Sciatic nerve (tissue), 2 donors: ENCODE measurements around the gene LRRC4B. TPM values are rescaled to one million over a fixed set of nuclear protein-coding genes. Genes with fewer than 3 reads are reported as not detected.

Source experiments
- ATAC-seq: fragments of 200-7000 bp; cut with Tn5 transposase; one replicate; pipeline ENCODE4 v1.9.1; 2020; ENCODE audit warnings: mild to moderate bottlenecking, moderate library complexity
- DNase-seq: peaks from one replicate; pipeline ENCODE4 v3.0.0-alpha.2; 2020; ENCODE audit warnings: low spot score
- intact Hi-C: fragments of 100-400 bp; cut with DNase I; formaldehyde crosslinking; loops from one replicate; pipeline ENCODE4 v1.14.2; 2022
- total RNA-seq: library from RNA; stranded (reverse); fragmentation: NEBNext Ultra II Directional; extraction: Animal tissue kit (Norgen Biotek cat#: 25700); gene quantifications from one replicate; pipeline ENCODE4 v1.2.1, GENCODE V29; 2021
- donor health status: DM: no; HTN: no; CAD: no.
- donor health status: DM: no; HTN: no; CAD: no.

LRRC4B gene
- total RNA-seq, 1 donor from 2014 or later, result 3.5 TPM

DNA sequence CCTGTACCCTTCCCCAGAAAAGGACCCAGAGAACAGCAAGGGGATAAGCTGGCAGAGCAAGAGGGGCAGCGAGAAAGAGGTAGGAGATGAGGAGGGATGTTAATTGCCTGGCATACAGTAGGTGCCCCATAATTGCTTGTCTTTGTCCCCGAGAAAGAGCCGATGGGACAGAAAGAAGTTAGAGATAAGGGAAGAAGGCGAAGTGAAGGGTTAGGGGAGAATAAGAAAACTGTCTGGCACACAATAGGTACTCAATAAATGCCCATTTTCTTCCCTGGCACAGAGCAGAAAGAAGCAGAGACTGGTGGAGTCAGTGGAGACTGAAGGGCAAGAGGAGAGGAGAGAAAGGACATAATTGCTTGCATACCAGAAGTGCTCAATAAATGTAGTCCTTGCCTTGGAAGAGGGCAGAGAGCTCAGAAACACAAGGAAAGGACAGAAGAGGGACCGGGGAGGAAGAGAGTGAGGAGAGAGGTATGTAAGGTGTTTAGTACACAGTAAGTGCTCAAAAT is 73.2 kb downstream of the LRRC4B start:
- DNase-seq (no peak), ATAC-seq (no peak)
- intact Hi-C loops, result no loop called here

DNA sequence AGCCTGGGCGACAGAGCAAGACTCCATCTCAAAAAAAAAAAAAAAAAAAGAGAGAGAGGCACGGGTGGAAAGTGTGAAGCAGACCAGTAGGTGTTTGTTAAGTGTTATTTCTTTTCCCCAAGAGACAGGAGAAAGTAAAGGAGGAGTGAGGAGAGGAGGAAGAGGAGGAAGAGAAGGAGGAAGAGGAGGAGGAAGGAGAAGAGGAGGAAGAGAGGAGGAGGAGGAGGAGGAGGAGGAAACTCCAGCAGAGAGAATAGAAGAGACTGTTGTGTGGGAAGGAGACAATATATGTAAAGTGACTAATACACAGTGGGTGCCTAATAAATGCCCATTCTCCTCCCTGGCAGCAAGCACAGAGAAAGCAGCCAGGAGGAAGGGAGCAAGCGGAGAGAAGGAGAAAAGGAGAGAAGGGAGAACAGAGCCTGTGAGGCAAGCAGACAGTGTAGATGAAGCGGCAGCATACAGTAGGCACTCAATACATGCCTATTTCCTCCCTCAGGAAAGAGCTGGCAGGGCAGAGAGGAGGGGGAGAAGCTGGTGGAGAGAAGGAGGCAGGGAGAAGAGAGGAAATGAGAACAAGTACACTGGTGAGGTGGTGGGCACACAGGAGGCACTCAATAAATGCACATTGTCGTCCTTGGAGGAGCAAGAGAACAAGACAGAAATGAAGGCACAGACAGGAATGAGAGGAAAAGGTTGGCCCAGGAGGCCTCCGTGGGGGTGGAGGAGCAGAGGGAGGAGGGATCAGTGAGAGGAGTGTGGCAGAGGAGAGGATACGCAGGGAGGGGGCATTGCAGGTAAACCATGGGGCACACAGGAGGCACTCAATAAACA is 73.8 kb downstream of the LRRC4B start:
- no peak for DNase-seq
- ATAC-seq, result no peak
- intact Hi-C loops, result no loop called here

DNA sequence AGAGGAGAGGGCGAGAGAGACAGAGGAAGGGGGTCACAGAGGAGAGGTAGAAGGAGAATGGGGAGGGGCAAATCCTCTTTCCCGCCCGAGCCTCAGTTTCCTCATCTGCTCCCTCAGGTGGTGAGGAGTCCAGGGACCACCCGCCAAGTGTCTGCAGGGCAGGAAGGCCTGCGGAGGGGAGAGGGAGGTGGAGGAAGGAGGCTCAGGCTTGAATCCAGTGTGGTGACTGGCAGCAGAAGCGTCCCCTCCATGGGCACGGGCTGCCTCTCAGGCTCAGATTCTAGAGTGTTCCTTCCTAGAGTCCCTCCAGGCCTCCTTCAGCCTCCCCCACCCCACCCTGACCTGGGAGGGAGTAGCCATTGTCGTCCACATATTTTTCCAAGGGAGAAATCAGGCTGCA is 75.1 kb downstream of the LRRC4B start:
- no peak for DNase-seq
- intact Hi-C loops, result no loop called here
- ATAC-seq, result no peak

DNA sequence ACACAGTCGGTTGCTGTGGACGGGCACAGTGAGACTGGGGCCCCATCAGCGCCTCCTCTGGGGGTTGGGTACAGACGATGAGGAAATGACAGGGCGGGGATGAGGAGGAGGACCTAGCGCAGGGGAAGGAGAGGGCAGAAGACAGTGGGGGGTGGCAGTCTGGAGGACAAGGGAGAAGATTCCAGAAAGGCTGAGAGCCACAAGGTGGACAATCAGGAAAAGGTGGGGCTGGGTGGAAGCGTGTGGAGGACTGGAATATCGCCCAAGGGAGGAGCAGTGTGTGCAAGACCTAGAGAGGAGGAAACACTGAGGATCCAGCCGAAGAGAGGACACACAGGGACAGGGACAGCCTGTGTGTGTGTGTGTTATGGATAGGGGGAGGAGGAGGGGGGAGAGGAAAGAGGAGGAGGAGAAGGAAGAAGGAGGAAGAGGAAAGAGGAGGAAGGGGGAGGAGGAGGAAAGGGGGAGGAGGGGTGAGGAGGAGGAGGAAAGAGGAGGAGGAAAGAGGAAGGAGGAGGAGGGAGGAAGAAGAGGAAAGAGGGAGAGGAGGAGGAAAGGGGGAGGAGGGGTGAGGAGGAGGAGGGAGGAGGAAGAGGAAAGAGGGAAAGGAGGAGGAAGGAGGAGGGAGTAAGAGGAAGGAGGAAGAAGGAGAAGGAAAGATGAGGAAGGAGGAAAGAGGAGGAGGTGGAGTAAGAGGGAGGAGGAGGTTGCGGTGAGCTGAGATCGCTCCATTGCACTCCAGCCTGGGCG is 75.8 kb downstream of the LRRC4B start:
- intact Hi-C loops, result no loop called here
- no peak for ATAC-seq
- DNase-seq, result no peak

DNA sequence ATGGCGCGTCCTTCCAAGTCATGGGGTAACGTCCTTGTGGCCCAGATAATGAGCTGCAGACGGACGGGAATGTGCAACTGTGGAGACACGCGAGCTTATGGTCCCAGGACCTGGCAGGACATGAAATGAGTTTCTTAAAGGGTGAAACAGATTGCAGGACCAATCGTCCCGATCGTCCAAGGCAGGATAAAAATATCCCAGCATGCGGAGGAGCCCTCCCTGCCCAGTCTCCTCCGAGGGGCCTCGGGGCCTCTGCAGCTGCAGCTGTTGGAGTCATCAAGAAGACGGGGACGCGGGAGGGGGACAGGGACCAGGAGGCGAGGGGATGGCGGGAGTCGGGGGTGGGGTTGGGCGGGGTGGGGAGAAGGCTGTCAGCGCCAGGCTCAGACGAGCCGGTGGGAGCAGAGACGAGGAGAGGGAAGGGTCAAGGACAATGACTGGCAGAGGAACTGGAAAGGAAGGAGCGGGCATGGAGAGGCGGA is 77.2 kb downstream of the LRRC4B start:
- no peak for ATAC-seq
- no peak for DNase-seq
- intact Hi-C loops, result no loop called here

DNA sequence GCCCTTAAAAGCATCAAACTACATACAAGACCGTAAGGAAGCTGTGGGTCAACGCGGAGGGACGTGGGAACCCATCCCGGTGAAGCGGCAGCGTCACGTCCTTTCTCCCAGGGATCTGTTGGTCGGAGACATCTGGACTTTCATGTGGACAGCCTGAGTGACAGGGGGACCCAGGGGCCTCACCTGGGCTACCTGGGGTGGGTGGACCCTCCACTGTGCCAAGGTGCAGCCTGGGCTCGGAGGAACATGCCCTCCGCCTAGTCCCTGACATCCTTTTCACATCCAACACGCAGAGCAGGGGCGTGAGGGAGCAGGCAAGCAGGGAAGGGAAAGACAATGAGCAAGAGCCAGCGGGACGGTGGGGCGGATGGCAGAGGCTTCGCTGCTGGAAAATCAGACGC is 77.8 kb downstream of the LRRC4B start:
- no peak for ATAC-seq
- no peak for DNase-seq

DNA sequence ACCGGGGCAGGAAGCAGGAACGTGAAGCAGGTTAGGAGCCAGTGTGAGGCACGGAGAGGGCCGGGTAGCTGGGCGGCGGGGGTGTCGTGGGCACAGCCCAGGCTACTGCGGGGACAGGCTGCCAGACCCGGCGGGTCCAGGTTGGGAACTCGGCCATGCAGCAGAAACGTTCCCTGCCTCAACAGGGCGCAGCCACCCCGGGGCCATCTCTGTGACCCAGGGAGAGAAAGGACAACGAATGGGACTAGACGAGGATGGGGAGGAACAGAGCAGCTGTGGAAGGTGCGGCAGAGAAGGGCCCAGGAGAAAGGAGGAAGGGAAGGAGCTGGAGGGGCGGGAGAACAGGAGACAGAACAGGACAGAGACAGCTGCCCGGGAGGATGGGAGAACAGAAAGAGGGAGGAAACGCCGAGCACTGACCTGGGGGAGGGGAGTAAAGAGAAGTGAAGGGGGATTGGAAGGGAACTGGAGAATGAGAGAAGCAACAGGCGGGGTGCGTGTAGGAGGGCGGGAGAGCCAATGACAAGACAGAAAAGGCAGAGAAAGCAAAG is 78.7 kb downstream of the LRRC4B start:
- no peak for DNase-seq
- no peak for ATAC-seq
- intact Hi-C loops, result no loop called here

More for the DNA sequence above, 77.8 kb downstream of the LRRC4B start:
- intact Hi-C loops, result no loop called here

DNA sequence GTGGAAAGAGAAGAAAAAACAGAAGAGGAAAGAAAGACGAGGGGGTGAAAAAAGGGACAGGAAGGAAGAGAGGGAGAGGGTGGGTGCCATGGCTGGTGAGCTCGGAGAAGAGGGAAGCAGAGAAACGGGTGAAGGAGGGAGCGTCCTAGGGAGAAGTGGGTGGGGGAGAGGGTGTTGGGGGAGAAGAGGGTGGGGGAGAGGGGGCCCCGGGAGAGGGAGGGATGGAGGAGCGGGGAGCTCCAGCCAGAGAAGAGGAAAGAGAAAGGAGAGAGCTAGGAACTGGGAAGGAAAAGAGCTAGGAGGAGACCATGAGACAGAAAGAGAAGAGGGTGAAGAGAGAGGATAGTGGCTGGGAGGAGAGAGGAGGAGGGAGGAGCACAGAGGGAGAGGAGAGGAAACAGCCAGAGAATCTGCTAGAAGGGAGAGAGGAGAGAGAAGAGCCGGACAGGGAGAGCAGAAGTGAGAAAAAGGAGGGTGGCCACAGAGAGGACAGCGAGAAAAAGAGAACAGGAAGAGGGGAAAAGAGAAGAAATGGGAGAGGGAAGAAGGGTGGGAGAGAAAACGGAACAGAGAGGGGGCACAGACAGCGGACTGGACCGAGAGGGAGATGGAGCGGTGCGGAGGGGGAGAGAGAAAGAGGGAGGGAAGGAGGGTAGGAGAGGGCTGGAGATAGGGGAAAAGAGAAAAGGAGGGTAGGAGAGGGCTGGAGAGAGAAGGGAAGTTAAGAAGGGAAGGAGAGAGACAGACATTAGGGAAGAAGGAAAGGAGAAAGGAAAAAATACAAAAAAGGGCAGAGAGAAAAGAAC is 79.6 kb downstream of the LRRC4B start:
- DNase-seq, result no peak
- ATAC-seq, result no peak
- intact Hi-C loops, result no loop called here

DNA sequence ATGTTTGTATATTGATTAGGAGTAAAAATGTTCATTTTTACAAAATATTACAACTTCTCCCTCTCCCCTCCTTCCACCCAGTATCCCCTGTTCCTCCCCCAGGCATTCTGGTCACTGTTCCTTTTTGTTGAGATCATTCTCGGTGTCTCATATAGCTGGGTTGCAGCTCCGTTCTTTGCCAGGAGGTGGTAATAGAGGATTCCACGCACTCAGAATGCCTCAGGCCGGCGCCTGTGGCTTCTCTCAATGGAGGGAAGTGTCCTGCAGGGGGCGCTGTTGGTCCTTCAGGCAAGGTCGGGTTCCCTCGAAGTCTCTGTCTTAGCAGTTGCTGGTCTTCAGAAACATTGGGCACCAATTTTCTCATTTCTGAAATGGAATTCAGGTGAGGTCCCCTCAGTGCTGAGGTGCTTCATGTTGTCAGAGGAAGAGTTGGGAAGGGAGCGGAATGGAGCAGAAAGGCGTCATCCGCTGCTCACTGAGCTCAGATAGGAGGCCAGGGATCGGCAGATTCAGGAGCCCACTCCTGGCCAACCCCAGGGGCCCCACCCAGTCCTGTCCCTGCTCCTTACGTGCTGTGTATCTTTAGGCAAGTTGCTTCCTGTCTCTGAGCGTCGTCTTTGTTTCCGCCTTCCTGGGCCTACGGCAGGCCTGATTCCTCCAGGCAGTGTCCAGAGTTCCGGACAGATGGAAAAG is 81.3 kb downstream of the LRRC4B start:
- ATAC-seq (no peak), DNase-seq (no peak)
- intact Hi-C loops, result no loop called here

DNA sequence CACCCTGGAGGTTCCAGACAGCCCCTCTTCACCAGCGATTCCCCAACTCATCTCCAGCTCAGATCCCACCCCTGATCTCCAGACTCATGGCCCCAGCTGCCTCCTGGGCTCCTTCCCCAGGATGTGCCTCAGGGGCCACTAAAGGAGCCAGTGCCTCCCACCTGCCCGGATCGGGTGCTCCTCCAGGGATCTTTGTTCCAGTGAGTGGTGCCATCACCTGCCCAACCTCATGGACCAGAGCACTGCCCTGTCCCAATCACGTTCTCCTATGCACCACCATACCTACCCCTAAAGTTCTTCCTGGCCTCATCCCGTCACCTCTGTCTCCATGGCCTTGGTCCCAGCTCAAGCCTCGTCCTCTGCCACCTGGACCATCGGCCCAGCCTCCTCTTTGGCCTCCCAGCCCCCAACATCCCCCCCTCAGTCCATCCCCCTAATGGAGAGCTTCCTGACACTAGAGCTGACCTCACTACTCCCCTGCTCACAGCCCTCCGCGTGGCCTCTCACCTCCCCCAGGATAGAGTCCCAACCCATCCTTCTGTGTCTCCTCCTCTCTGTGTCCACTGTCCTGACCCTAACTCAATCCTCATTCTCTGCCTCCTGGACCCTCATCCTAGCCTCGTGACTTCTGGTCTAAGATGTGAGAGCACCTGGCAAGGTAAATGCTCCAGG is 82.8 kb downstream of the LRRC4B start:
- ATAC-seq (no peak), DNase-seq (no peak)
- intact Hi-C loops, result no loop called here

DNA sequence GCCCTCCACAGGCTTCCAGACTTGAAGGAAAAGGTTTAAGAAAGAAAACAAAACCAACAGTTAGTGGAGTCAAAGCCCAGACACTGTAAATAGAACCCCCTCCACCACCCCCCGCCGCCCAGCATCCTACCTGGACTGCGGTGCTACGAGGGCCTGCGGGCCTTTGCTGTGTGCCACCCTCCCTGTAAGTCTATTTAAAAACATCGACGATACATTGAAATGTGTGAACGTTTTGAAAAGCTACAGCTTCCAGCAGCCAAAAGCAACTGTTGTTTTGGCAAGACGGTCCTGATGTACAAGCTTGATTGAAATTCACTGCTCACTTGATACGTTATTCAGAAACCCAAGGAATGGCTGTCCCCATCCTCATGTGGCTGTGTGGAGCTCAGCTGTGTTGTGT is 85.3 kb downstream of the LRRC4B start:
- no peak for ATAC-seq
- intact Hi-C loops, result no loop called here
- no peak for DNase-seq

DNA sequence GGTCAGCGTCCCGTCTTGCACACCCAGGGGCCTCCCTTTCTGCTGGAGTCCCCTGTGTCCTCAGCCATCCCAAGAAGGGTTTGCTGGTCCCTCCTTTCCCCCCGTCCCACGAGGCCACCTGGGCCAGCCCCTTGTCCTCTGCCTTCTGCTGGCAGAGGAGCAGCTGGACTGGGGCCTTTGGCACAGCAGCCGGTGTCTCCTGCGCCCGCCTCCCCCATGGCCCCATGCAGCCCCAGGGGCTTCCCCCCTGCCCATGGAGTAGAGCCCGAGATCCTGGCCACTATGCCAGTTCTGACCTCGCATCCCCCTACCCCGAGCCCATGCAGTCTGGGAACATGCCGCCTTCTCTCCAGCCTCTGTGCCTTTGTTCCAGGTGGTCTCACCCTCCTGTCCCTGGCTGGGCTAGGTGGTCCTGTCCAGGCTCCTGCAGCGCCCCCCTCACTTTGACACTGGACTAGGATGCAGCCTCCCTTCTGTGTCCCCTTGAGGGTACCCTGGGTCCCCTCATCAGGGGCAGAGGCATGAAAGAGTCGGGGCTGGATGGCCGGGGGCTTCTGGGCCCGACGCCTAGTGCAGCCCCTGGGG is 85.9 kb downstream of the LRRC4B start:
- ATAC-seq (no peak), DNase-seq (no peak)
- intact Hi-C loops, result no loop called here

DNA sequence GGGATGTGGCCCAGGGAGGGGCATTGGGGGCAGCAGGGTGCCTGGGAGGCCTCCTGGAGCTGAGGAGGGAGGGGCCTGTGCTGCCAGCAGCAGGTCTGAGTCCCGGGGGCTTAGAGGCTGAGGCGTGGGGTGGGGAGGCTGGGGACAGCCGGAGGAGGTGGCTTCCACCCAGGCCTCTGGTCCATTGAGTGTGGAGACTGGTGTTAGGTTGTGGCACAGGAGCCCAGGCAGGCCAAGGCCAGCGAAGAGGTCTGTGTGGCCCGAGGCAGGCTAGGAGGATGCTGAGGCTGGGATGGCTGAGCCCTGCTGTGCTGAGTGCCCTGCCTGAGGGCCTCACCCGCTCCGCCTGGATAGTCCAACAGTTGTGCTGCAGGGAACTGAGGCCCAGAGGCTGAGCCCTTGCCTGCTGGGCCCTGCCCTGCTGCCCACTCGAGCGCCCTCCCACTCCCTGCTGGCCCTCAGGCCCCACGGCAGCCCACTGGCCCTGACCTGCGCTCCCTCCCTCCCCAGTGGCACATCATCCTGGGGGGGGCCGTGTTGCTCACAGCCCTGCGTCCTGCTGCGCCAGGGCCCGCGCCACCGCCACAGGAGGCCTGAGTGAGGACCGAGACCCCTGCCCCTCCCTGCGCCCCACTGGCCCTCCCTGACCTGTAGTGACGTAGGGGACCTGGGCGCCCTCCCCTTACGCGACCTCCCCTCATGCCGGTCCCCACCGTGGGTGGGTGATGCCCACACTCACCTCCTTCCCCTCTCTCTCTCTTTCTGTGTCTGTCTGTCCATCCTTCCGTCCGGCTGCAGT is 86.7 kb downstream of the LRRC4B start:
- ATAC-seq, result no peak
- DNase-seq, result no peak
- intact Hi-C loops, result no loop called here

DNA sequence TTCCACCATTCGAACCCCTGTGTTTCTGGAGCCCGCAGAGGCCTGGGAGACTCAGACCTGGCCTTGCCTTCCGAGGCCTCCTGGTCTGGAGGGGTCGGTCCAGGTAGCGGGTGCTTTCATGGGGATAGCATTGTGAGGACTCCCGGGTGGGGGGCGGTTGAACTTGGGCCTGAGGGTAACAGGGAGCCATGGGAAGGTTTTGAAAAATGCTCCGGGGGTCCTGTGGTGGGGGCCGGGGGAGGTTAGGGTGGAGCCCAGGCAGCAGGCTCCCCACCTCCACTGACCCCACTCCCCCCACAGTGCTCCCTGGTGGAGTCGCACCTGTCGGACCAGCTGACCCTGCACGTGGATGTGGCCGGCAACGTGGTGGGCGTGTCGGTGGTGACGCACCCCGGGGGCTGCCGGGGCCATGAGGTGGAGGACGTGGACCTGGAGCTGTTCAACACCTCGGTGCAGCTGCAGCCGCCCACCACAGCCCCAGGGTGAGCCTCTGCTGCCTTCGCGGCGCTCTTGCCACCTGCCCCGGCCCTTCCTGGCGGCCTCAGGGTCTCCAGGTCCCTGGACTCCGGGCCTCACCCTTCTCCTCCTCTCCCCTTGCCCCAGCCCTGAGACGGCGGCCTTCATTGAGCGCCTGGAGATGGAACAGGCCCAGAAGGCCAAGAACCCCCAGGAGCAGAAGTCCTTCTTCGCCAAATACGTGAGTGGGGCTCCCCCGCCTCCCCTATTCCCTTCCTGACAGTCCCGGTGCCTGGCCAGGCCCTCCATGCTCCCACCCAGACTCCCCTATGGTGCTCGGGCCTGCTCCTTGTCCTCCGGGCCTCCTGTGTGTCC is 87.7 kb downstream of the LRRC4B start:
- ATAC-seq (no peak), DNase-seq (no peak)
- intact Hi-C loops, result no loop called here

DNA sequence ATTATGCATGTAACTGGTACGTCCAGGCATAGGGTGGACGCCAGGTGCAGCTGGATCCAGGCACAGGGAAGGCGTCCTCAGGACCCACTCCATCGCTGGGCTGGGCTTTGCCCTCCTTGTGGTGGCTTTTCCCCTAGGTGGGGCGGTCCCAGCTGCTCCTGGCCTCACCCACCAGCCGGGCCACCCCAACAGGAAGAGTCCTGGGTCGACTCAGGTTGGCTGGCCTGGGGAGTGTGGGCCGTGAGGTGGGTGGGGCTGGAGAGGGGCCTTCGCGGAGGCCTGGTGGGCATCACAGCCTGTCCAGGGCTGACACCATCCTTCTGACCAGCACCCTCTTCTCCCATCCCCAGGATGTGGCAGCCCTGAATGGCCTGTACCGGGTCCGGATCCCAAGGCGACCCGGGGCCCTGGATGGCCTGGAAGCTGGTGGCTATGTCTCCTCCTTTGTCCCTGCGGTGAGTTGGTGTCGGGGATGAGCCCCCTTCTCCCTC is 88.4 kb downstream of the LRRC4B start:
- intact Hi-C loops, result no loop called here
- no peak for ATAC-seq
- DNase-seq, result no peak
